CD4-positive, alpha-beta T cell treated with Interleukin-12 subunit alpha and Interleukin-12 subunit beta, for 1 hour (primary cell): ENCODE data around the gene ITPR1.
"Not testable (repeated sequence)": the region's sequence is repeated elsewhere in the genome, so short reads cannot be mapped to it uniquely, and the experiment has no call there.

Experiments
- DNase-seq: peaks from one replicate; pipeline ENCODE4 v3.0.0-alpha.2; 2020

The ITPR1 gene

GRCh38 chr3:4493014-4493940 is at the start of gene ITPR1:
Gene ITPR1, plus strand, starts transcription at chr3:4493348. Its CDS starts 23,144 bp downstream, at chr3:4516492.
- DNase-seq = peak; percentile 99

GRCh38 chr3:4447295-4447999 is 45.7 kb upstream of the ITPR1 start:
- DNase-seq = no peak

GRCh38 chr3:4448187-4448586 is 45.0 kb upstream of the ITPR1 start:
- no peak for DNase-seq

DNA sequence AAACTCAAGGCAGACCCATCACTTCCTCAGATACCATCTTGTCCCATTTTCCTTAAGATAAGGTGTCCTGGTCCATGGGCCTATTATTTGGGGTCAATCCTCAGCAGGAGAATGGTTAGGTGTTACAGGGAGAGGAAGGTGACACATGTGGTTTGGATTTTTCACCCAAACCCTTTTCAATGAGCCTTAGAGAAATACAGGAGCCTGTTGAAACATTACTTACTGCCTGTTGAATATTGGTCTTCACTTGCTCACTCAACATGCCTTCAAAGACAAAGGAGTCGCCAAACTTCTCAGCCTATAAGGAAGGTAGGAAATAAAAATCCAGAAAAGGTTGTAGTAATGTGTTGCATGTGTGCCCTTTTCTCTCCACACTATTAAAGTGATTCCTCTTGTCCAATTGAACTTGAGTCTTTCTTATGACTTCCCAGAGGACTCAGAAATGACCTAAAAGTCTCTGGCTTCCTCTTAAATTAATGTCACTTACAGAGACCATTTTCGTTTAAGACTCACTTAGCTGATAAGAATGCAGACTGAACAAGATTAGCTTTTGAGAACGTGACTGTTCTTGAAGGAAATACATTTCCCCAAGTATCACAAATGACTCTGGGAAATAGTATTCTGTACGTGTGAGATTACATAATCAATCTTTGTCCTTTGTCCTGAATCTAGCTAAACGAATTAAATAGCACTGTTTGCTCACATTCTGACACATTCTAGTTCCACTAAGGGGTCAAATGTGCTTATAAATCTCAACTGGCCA is 43.9 kb upstream of the ITPR1 start:
- DNase-seq = no peak

DNA sequence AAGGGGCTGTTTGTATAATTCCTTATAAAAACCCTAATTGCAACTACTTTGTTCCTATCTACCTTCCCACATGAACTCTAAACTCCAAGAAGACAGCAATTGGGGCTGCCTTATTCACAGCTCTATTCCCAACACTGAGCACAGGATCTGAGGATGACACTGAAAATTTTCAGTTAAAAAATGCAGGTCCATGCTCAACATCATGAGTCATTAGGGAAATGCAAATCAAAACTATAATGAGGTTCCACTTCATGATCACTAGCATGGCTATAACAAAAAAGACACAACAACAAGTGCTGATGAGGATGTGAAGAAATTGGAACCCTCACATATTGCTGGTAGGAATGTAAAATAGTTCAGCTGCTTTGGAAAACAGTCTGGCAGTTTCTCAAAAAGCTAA is 39.0 kb upstream of the ITPR1 start:
- no peak for DNase-seq

GRCh38 chr3:4456780-4457179 is 36.4 kb upstream of the ITPR1 start:
- not testable (repeated sequence) for DNase-seq

- no peak for DNase-seq
Observed at GRCh38 chr3:4458961-4459360, 34.2 kb upstream of the ITPR1 start.

DNA sequence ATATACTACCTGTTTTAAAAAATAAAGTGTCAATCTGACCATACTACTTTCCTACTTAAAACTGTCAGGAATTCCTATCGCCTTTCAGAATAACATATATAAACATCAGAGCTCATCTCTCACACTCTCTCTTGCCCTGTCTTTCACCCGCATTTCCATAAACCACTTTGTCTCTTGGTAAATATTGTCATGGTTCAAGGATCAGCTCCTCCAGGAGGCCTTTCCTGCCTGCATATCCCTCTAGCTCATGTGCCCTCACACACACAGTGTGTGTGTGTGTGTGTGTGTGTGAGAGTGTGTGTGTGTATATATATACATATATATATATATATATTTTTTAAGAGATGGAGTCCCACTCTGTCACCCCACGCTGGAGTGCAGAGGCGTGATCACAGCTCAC is 32.8 kb upstream of the ITPR1 start:
- no peak for DNase-seq

- no peak for DNase-seq
Observed at GRCh38 chr3:4461468-4462090, 31.6 kb upstream of the ITPR1 start.

DNA sequence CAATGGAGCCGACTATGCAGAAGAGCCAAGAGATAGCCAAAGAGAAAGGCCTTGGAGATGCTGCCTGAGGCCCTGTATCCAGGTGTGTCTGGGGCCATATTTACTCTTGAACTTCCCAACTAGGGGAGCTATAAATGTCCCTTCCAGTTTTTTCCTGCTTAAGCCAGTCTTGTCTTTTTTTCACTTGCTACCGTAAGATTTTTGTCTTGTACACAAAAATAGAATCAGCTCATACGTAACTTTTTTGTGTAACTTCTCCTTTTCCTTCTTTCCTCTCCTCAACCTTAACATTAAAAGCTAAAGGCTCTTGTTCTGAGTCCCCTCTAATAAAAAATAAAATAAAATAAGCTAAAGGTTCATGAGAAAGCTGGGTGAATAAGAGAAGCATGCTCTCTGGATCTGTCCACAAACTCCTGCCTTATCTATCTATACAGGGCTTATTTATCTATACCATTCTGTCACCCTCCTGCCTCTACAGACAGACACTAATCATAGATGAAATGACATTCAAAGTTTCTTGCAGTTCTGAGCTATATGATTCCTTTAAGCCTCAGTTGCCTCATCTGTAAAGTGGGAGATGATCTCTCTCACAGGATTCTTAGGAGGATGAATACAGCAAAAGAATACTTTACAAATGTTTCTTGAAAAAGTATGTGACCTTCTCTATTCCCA is 30.6 kb upstream of the ITPR1 start:
- DNase-seq = no peak

DNA sequence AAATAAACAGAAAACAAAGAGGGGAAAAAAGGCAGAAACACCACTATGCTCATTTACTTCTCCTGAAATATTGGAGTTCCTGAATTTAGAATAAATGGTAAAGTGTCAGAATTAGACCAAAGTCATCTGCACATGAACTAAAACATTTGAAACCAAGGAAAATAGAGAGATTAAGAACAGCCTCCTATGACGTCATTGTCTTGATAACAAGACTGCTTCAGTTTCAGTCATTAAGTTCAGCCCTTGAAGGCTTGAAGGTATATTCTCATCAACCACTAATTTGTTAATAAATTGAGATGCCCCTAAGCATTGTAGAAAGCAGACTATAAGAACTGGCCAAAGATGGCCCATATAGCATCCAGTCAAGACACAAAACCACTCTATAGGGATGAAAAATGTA is 28.6 kb upstream of the ITPR1 start:
- no peak for DNase-seq

- DNase-seq = peak; percentile 73
Observed at GRCh38 chr3:4466741-4467521, 26.2 kb upstream of the ITPR1 start, which contains the start of gene SUMF1. Gene SUMF1, minus strand, starts transcription at chr3:4467269. Its CDS starts 24 bp downstream, at chr3:4467245.

GRCh38 chr3:4467522-4467867 is 25.7 kb upstream of the ITPR1 start:
- no peak for DNase-seq

DNA sequence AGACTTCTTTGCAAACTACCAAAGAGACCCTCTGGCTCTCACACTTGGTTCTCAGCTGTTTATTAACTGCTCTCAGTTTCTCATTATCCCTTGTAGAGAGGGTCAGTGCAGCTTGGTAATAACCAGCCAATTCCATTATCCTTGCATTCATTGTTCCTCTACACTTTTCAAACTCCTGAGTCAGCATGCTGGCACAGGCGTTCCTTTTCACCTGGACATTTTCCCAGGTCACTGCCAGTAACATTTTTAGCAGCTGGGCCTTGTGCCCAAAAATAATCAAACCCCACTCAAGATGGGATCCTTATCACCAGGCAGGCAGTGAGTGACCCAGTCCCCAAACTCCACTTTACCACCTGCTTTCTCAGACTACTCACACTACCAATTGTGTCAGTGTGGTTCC is 21.2 kb upstream of the ITPR1 start:
- DNase-seq = no peak

- DNase-seq = no peak
Observed at GRCh38 chr3:4472312-4472711, 20.8 kb upstream of the ITPR1 start.

- no peak for DNase-seq
Observed at GRCh38 chr3:4472766-4473165, 20.4 kb upstream of the ITPR1 start.

DNA sequence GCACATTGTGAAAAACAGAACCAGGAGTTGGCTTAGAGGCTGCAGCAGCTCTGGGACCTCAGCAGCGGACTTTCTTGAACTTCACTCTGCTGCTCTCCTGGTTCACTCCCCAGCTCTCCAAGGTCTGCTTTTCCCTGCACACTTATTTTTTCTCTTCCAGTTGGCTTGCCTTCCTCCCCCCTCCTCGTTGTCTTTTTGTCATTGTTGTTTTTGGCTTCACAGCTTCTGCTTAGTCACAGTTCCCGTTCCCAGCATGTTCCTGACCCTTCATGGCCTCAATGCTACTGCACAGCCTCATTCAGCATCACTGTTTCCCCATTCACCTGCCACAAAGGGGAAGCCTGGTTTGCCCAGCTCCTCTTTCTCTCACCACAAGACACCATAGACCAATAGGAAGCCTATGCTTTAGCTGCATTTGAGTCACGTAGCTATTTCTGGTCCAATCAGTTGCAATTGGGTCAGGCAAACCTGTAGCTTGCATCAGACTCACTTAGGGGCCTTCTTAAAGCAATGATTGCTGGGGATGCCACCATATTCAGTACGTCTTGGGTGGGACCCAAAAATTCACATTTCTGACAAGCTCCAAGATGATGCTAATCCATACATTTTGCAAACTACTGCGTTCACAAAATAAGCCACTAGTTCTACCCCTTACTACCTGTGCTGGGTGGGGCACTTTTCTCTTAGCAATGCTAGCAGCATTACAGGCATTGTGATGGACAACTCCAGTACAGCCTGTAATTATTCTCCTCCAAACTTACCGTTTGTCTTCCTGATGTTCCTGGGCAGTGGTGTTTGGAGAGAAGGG is 18.3 kb upstream of the ITPR1 start:
- DNase-seq = peak; percentile 15

DNA sequence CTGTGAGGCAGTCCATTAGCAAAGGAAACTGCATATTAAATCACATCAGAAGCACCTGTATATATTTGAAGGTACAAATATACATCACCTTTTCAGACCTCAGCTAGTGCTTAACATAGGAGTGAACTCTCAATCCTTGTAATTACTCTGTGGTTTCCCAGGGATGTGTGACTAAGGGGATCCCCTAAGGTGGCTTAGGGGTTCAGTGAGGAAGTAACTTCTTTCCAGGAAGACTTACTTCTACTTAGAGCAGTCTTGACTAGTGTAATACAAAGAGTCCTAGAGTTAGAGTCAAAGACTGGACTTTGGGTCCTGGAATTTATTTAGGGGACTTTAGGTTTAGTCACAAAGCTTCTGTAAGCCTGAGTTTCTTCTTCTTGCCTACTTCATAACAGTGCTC is 17.3 kb upstream of the ITPR1 start:
- no peak for DNase-seq

GRCh38 chr3:4476496-4476895 is 16.7 kb upstream of the ITPR1 start:
- no peak for DNase-seq

- DNase-seq = no peak
Observed at GRCh38 chr3:4478261-4478660, 14.9 kb upstream of the ITPR1 start.

GRCh38 chr3:4491855-4492207 is 1.3 kb upstream of the ITPR1 start:
- no peak for DNase-seq
